Endothelial cell (in vitro differentiated cells): ENCODE measurements around the gene PLD4. TPM values are rescaled to one million over a fixed set of nuclear protein-coding genes. Genes with fewer than 3 reads are reported as not detected.
A peak's percentile ranks its signal among the peaks of the same experiment; 100 is the strongest.

ENCODE experiments used
- DNase-seq: peaks from one replicate; pipeline ENCODE4 v3.0.0; 2021; ENCODE audit warnings: low spot score
- H3K27ac Mint-ChIP-seq: one replicate; pipeline ENCODE4 v1.8.0; 2021; ENCODE audit warnings: mixed read lengths, inconsistent platforms; ENCODE audit not compliant: unreplicated experiment
- H3K27me3 Mint-ChIP-seq: one replicate; pipeline ENCODE4 v1.8.0; 2021; ENCODE audit warnings: mild to moderate bottlenecking, moderate library complexity, mixed read lengths, inconsistent platforms; ENCODE audit not compliant: unreplicated experiment
- H3K36me3 Mint-ChIP-seq: one replicate; pipeline ENCODE4 v1.8.0; 2021; ENCODE audit warnings: mild to moderate bottlenecking, low read depth, mixed read lengths, inconsistent platforms; ENCODE audit not compliant: unreplicated experiment
- H3K4me1 Mint-ChIP-seq: one replicate; pipeline ENCODE4 v1.8.0; 2021; ENCODE audit warnings: mild to moderate bottlenecking, mixed read lengths, inconsistent platforms; ENCODE audit not compliant: unreplicated experiment
- H3K4me3 Mint-ChIP-seq: one replicate; pipeline ENCODE4 v1.8.0; 2021; ENCODE audit warnings: mild to moderate bottlenecking, mixed read lengths, inconsistent platforms; ENCODE audit not compliant: unreplicated experiment
- H3K9me3 Mint-ChIP-seq: one replicate; pipeline ENCODE4 v1.8.0; 2021; ENCODE audit warnings: mixed read lengths, inconsistent platforms; ENCODE audit not compliant: unreplicated experiment
- total RNA-seq: library from RNA; stranded (reverse); fragmentation: NEBNext Ultra II Directional; extraction: Animal tissue kit (Norgen Biotek cat#: 25700); gene quantifications from one replicate; pipeline ENCODE4 v1.2.1, GENCODE V29; 2021; ENCODE audit not compliant: unreplicated experiment
- TF ChIP-seq, protein P1 (sequence below): fragments of 200-600 bp; sonication (generic); IDR thresholded peaks from one replicate; pipeline ENCODE4 v1.5.0; 2021; ENCODE audit warnings: antibody characterized with exemption; ENCODE audit not compliant: unreplicated experiment

Gene PLD4
- total RNA-seq, 1 donor from 2014 or later = 1.3 TPM

DNA sequence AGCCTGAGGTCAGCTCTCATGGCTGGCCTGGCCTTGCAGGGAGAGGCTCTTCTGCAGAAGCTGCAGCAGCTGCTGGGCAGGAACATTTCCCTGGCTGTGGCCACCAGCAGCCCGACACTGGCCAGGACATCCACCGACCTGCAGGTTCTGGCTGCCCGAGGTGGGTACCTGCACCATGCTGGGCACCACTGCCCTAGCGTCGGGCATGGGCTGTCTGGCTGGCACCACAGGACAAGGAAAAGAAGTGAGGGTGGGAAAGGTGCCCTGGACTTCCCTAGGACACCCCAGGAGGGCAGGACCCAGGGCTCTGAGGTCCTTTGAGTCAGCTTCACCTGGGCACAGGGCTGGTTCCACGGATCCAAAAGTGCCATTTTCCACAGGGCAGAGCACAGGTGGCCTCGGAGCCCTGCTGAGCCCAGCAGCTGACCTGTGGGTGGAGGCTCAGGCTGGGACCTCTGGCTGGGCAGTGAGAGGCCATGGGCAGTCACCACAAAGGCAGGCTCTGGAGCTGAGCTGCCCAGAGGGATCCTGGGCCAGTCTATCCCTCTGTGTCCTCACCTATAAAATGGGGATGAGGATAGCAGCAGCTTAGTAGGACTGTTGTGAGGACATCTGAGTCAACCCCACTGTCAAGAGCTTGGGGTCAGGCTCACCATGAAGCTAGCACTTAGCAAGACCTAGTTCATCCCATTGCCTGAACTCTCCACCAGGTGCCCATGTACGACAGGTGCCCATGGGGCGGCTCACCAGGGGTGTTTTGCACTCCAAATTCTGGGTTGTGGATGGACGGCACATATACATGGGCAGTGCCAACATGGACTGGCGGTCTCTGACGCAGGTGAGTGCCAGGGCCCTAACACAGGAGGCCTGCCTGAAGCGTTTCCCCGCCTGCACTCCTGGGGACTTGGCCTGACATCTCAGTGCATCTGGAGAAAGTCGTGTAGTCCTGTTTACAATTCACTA lies 4.9 kb downstream of the PLD4 start:
- Mint-ChIP-seq H3K36me3 (no peaks in the 10 kb centered on the region), H3K4me1 (no peaks in the 10 kb centered on the region), H3K4me3 (no peak overlapping the region), H3K27ac (peak overlapping the region; percentile 7), H3K27me3 (peaks cover 9% of the 10 kb centered on the region), H3K9me3 (no peaks in the 10 kb centered on the region)
- TF ChIP-seq, protein P1, sequence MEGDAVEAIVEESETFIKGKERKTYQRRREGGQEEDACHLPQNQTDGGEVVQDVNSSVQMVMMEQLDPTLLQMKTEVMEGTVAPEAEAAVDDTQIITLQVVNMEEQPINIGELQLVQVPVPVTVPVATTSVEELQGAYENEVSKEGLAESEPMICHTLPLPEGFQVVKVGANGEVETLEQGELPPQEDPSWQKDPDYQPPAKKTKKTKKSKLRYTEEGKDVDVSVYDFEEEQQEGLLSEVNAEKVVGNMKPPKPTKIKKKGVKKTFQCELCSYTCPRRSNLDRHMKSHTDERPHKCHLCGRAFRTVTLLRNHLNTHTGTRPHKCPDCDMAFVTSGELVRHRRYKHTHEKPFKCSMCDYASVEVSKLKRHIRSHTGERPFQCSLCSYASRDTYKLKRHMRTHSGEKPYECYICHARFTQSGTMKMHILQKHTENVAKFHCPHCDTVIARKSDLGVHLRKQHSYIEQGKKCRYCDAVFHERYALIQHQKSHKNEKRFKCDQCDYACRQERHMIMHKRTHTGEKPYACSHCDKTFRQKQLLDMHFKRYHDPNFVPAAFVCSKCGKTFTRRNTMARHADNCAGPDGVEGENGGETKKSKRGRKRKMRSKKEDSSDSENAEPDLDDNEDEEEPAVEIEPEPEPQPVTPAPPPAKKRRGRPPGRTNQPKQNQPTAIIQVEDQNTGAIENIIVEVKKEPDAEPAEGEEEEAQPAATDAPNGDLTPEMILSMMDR = no peak
- no peak for DNase-seq

DNA sequence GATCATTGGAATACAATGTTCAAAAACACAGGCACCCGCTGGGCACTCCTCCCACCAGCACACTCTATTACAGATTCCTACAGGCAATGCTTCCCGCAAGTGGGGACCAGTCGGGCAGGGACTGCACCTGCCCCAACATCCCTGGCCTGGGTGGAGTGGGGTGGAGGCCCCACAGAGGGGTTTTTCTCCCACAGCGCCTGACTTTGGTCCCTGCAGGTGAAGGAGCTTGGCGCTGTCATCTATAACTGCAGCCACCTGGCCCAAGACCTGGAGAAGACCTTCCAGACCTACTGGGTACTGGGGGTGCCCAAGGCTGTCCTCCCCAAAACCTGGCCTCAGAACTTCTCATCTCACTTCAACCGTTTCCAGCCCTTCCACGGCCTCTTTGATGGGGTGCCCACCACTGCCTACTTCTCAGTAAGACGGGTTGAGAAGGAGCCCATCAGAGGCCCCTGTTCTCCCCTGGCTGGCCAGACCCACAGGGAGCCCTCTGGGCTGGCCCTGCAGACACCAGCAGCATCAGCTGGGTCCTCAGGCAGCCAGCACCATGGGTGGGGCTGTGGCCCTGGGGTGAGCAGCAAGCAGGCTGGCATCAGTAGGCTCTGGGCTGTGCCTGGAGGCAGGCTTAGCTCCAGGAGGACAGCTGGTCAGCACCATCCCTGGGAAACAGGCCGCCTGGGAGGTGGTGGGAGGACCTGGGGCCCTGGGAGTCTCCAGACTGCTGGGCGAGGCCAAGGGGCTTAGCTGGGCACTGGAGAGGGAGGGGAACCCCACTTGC lies 6.0 kb downstream of the PLD4 start:
- Mint-ChIP-seq H3K27ac (no peak overlapping the region), H3K4me3 (no peak overlapping the region), H3K27me3 (peaks cover 15% of the 10 kb centered on the region), H3K4me1 (no peaks in the 10 kb centered on the region), H3K9me3 (no peaks in the 10 kb centered on the region), H3K36me3 (no peaks in the 10 kb centered on the region)
- DNase-seq = no peak
- TF ChIP-seq, protein P1 = no peak

DNA sequence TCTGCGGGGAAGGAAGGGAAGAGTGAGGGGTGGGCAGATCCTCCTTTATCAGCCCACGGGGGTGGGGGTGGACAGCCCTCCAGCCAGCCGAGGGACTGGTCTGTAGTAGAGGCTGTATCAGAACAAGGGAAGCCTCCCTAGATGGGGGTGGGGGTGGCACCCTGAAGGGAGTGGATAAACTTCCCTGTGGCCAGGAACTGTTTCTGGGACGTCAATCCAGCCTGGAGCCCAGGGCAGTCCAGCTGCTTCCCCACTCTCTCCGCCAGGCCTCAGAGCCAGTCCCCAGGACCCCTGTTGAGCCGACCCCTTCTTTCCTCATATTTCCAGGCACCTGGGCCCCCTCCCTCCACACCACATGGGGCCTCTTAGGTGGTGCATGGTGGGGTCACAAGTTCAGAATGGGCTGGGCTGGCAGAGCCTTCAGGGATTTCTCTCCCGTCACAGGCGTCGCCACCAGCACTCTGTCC lies 6.7 kb downstream of the PLD4 start:
- DNase-seq = no peak
- H3K27ac Mint-ChIP-seq = no peak overlapping the region
- peaks cover 17% of the 10 kb centered on the region for H3K27me3 Mint-ChIP-seq
- no peaks in the 10 kb centered on the region for H3K36me3 Mint-ChIP-seq
- no peak overlapping the region for H3K4me3 Mint-ChIP-seq
- H3K4me1 Mint-ChIP-seq = no peaks in the 10 kb centered on the region
- TF ChIP-seq, protein P1 = no peak
- H3K9me3 Mint-ChIP-seq = no peaks in the 10 kb centered on the region

DNA sequence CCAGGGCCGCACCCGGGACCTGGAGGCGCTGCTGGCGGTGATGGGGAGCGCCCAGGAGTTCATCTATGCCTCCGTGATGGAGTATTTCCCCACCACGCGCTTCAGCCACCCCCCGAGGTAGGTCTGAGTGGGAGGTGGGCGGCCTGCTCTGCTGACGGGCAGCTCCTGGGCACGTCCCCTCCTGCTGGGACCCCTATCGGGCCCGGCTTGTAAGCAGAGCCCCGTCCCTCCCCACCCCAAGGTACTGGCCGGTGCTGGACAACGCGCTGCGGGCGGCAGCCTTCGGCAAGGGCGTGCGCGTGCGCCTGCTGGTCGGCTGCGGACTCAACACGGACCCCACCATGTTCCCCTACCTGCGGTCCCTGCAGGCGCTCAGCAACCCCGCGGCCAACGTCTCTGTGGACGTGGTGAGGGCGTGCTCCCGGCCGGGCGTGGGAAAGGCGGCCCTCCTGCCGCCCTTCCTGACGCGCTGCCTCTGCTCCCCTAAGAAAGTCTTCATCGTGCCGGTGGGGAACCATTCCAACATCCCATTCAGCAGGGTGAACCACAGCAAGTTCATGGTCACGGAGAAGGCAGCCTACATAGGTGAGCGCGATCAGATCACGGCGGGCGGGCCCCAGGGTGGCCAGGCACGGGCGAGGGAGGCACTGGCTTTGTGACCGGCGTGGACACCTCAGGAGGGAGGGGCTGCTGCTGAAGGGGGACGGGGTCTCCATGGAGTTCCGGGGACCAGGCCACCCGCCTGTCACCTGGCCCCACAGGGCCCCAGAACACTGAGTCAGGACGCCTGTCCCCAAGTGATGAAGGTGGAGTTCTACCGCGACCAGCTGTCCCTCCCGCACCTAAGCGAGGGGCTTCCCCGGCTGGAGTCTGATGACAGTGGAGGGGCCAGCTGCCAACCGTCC lies 7.3 kb downstream of the PLD4 start:
- peaks cover 16% of the 10 kb centered on the region for H3K27me3 Mint-ChIP-seq

More for the DNA sequence above, 7.3 kb downstream of the PLD4 start:
- TF ChIP-seq, protein P1 = no peak
- Mint-ChIP-seq H3K4me3 (no peak overlapping the region), H3K36me3 (no peaks in the 10 kb centered on the region), H3K4me1 (peaks cover under 1% of the 10 kb centered on the region), H3K9me3 (no peaks in the 10 kb centered on the region), H3K27ac (no peak overlapping the region)
- peak; percentile 27 for DNase-seq
